HG03135 (cell line): ENCODE measurements around the gene CYP46A1.

Experiments used
- ATAC-seq: cut with Tn5 transposase; IDR thresholded peaks from one replicate; pipeline ENCODE4 v1.9.1; 2021; ENCODE audit warnings: mild to moderate bottlenecking, moderate library complexity; ENCODE audit not compliant: unreplicated experiment

Gene CYP46A1

DNA sequence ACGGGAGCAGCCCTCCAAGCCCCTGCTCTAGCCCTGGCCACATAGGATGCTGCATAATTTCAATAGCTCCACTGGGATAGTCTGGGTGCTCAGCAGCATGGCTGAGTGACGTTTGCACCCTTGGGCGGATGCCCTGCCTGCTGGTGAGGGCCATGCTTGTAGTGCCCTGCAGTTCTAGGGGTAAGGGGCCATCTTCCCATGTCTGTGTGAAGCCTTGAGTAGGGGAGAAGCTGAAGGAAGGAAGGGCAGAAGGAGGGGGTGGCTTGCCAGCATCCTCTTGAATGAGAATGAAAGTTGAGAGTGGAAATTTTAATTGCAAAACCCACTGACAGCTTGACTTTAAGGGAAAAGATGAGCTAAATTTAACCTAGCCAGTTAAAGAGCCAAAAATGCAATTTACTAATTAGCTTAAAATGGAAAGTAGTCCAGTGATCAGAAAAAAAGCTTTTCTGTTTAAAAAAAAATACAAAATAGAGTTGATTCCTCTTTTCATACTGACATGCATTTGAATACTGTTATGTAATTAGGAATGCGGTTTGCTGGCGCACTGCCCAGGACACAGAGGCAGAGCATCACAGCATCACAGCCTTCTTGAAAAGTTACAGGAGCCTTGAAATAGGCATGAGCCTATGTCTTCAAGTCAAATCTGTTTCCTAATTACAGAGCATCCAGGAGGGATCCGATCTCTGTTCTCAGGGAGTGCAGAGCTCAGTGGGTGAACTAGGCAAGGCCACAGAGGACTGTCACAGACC, 90.6 kb downstream of the CYP46A1 start:
- no peak for ATAC-seq

DNA sequence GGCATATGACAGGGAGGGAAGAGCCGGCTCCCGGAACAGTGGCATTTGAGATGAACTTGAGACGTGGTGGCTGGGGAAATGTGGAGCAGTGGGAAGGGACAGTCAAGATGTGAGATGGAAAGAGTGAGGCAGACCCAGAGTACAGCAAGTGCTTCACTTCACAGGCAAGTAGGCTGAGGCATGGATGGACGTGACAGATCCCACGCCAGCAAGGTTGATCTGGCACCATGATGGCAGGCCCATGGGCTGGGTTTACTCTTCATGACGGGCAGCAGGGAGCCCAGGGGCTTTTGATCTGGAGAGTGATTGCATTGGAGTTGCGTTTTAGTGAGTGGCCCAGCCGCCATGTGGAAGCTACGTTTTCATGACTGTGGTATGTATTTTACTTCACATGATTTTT, 91.3 kb downstream of the CYP46A1 start:
- no peak for ATAC-seq
